Stimulated activated CD4-positive, alpha-beta T cell treated with anti-CD3 and anti-CD28 coated beads, Interleukin-1b, Interleukin-23, amount 100 ng/mL, for 4 hours (primary cell): Measurements from ENCODE around the gene SRSF12.
"Not testable (repeated sequence)": the region's sequence is repeated elsewhere in the genome, so short reads cannot be mapped to it uniquely, and the experiment has no call there.

Experiments
- DNase-seq, 2 donors: peaks; one replicate each; pipeline ENCODE4 v3.0.0-alpha.2; 2020; ENCODE audit warnings: low read depth in 2 of 2

SRSF12 gene

DNA sequence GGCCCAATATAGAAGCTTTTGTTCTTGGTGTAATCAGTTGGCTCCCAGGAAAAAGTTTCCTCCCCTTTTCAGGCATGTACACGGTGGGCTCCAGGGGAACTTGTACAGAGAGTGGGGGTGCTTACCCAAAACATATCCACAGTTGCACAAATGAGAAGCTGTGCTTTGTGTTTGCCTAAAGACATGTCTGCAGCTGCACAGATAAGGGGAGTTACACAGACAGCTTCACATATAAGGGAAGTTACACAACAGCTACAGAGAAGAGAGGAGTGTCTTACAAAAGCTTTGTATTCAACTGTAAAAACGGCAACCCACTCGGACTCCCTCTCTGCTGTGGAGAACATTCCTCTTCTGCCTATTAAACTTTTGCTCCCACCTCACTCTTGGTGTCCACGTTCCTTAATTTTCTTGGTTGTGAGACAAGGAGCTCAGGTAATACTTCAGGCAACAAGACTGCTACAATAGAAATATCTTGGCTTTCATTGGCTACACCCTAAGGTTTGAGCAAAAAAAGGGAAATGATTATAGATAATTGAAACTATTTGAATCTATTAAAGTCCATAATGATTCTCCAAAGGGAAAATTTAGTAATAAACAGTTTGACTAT lies 44.8 kb downstream of the SRSF12 start:
- no peak for DNase-seq

GRCh38 chr6:89071036-89071435 lies 46.8 kb downstream of the SRSF12 start:
- no peak for DNase-seq

GRCh38 chr6:89069536-89070163 lies 48.2 kb downstream of the SRSF12 start:
- no peak for DNase-seq

- DNase-seq = no peak
These were observed 49.2 kb downstream of the SRSF12 start for GRCh38 chr6:89068695-89069094.

DNA sequence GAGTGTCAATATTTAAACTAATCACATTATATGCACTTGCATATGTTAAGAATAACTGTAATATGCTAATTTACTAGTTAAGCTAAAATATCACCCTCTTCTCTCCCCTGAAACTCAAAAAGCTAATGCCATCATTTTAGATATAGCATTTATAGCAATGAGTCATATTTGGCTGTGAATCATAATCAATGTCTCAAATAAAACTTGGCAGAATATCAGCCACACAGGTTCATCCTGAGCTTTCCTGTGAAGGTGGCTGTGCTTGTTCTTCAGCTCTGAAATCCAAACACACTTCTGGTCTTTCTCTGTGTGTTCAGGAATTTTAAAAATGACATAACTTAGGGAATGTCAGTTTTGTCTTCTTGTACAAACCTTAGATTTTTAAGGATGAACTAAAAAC lies 50.1 kb downstream of the SRSF12 start:
- no peak for DNase-seq

DNA sequence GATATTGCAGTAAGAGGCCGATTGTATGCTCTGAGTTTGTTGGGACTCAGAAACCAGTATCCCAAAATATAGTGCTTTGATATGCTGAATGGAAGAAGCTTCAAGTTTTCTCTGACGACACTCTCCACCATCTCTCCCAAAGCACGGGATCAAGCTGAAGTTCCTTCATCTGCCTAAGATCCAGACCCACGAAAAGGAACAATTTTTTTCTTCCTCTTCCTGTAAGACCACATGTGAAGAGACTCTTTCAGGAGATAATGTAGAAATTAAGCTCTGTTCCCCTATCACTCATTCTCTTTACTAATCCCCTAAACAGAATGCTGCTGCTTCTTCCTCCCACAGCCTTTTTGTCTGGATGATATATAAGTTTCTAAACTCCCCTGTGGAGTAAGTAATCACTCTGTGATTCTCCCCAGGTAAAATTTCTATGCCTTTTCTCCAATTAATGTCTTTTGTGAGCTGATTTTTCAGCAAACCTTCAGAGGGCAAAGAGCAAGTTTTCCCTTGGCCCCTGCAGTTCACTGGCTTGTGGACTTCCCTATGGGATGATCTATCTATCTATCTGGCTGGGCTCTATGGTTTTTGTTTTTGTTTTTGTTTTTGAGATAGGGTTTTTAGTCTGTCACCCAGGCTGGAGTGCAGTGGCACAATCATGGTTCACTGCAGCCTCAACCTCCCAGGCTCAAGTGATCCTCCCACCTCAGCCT lies 50.8 kb downstream of the SRSF12 start:
- no peak for DNase-seq

- not testable (repeated sequence) for DNase-seq
These were observed 51.8 kb downstream of the SRSF12 start for GRCh38 chr6:89066121-89066520.

GRCh38 chr6:89064931-89065330 lies 52.9 kb downstream of the SRSF12 start:
- not testable (repeated sequence) for DNase-seq

- no peak for DNase-seq
These were observed 54.0 kb downstream of the SRSF12 start for GRCh38 chr6:89063881-89064280.

- DNase-seq = no peak
These were observed 58.6 kb downstream of the SRSF12 start for GRCh38 chr6:89059227-89059626.

DNA sequence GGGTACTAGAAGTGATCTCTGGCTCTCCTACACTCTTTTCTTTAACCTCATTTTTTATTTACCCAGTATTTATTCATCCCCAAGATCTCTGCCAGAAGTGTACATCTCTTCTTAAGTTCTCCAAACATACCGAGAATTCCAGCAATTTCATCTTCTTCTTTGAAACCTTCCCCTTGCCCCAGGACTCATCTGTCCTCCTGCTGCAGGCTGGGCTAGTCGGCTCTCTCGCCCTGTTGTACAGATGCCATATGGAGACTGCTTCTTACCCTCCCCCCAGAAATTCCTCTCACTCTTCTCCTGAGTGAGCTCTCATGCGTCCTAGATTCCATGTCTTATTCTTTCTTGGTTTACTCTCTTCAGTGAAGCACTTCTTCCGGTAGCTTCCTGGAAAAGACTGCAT lies 59.2 kb downstream of the SRSF12 start:
- no peak for DNase-seq

DNA sequence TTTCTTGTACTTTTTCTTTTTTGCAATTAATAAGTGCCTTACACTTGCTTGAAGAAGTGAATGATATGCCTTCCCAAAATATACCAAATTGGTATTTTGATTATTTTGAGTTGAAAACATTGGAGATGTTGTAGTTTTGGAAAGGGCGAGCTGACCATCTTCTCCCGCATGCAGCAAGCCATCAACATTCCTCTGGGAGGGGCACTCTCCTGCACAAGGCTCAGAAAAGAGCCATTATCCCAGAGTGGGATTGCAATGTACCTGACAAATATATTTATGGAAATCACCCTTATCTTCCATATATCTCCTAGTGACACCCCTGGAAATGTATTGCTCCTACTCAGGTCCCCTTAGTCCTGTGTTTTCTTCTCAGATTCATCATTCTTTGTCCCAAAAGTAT lies 60.1 kb downstream of the SRSF12 start:
- no peak for DNase-seq

DNA sequence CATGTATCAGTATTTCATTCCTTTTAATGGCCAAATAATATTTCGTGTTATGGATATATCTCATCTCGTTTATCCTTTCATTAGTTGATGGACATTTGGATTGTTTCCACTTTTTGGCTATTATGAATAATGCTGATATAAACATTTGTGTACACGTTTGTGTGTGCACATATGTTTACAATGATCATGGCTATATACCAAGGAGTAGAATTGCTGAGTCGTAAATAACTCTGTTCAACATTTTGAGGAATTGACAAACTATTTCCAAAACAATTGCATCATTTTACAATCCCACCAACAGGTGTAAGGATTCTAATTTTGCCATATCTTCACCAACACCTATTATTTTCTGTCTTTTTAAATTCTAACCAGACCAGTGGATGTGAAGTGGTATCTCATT lies 63.7 kb downstream of the SRSF12 start:
- DNase-seq = no peak

DNA sequence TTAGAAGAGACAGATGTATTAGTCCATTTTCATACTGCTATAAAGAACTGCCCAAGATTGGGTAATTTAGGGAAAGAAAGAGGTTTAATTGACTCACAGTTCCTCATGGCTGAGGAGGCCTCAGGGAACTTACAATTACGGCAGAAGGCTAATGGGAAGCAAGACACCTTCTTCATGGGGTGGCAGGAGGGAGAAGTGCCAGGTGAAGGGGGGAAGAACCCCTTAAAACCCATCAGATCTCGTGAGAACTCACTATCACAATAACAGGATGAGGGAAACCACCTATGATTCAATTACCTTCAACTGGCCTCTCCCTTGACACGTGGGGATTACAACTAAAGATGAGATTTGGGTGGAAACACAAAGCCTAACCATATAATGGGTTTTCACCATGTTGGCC lies 66.2 kb downstream of the SRSF12 start:
- DNase-seq = no peak

DNA sequence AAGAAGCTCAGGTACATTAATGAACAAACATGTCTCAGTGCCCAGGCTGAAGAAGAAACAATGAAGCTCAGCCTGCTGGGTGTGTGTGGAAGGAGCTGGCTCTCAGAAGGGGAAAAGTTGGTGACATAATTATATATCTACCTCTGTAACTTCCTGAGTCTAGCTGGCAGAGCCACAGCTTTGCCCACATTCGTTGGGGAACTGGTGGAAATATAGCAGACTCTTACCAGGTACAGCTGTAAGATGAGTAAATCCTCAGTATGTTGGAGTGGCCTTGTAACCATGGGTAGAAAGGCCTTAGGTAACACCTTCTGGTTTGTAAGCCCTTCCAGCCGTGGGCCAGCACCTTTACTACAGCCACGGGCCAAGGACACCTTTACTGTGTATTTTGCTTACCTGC lies 67.2 kb downstream of the SRSF12 start:
- DNase-seq = no peak

DNA sequence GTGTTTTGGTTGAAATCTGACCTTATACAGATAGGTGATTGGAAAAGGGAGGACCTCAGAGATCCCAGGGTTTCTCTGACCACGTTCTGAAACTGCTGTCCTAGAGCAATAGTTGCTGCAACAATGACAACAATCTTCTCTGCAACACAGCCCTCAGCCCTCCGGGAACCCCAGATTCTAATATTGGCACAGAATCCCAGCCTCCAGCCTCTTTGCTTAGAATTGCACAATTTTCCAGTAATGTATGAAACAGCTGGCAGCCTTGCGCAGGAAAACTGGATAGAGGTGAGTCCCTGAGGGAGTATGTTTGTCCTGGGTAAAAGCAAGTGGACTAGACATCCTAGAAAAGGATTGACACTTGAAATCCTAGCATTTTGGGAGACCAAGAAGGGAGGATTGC lies 67.7 kb downstream of the SRSF12 start:
- no peak for DNase-seq

DNA sequence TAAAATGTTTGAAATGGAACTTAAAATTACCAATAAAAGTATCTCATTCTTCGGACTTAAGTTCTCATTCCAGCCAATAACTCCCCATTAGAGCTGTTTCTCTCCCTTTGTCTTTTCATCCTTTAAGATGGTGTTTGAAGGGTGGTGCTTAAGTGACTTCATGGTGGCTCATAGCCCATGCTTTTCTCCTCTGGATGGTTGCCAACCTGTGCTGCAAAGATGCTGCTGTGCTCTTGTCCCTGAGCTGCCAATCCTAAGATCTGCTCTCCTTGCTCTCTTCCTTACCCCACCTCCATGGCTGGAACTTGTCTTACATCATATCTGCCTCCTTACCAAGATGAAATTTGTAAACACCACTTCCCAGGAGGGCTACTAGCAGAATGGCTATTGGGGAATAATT lies 68.9 kb downstream of the SRSF12 start:
- no peak for DNase-seq

DNA sequence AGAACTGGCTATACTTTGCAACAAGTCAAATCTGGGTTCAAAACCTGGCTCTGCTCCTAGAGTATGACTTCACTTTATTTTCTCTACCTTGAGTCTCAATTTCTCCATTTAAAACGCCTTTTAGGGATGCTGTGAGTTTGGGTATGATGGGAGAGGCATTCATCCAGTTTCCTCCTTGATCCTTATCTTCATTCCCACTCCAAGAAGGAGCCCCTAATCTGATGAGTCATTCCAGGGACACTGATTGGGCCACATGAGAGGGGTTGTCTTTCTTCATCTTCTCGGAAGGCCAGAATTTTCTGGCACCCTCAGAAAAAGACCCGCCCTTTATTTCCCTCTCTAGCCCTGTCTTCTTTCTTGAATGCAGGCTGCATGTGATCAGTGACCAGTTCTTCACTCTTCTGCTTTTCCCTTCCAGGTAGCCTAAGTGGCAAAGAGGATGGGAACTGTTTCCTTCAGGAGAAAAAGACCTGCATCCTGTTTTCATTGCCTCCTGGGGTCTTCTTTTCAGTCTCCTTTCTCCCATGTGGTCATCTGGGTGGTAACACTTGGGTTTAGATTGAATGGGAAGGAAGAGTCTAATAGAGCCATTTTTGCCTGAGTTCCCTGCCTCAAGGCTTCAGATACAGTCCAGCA lies 69.5 kb downstream of the SRSF12 start:
- no peak for DNase-seq

GRCh38 chr6:89047473-89047872 lies 70.4 kb downstream of the SRSF12 start:
- no peak for DNase-seq
